K562 (cell line): ENCODE measurements around the gene BTBD16. TPM values are rescaled to one million over a fixed set of nuclear protein-coding genes. Genes with fewer than 3 reads are reported as not detected.

Source experiments
- ATAC-seq: fragments of 200-7000 bp; cut with Tn5 transposase; 3 replicates; pipeline ENCODE4 v1.9.1; 2020; ENCODE audit warnings: moderate library complexity
- BruUV-seq: library from RNA; stranded (reverse); fragments of 400-500 nt; replicated peaks from 2 replicates; lab custom pipeline; 2021; lab: Mats Ljungman, UMichigan
- CTCF ChIA-PET: fragments of 300-600 bp; formaldehyde crosslinking; extraction: SDS; loops from one replicate; lab custom pipeline; 2021; ENCODE audit warnings: low intra/inter-chr PET ratio; lab: Yijun Ruan, JAX
- POLR2A ChIA-PET: fragments of 300-600, 350-650 bp; sonication (Branson Sonifier 250); formaldehyde crosslinking; extraction: SDS; loops from one replicate; lab custom pipeline; 2021; ENCODE audit warnings: antibody characterized with exemption, inconsistent platforms; lab: Yijun Ruan, JAX
- DNase-seq, 4 experiments: peaks; one replicate each; pipeline versions ENCODE4 v3.0.0 to v3.0.0-alpha.2; 2011 to 2018; ENCODE audit warnings: low spot score in 3 of 4, mixed read lengths in 3 of 4; ENCODE audit errors: extremely low read depth in 1 of 4
- FAIRE-seq: peaks from 2 replicates; lab custom pipeline; 2011; peaks lifted over from hg19 to GRCh38; lab: Jason Lieb, UNC
- H2AFZ ChIP-seq: 2 replicates; pipeline ENCODE4 v1.6.0; 2011; ENCODE audit warnings: low read depth, low read length, control low read depth, inconsistent platforms
- H3K27ac ChIP-seq: fragments of 200-600 bp; 3 replicates; pipeline ENCODE4 v1.8.0; 2011; ENCODE audit warnings: low read depth, mild to moderate bottlenecking, control low read depth, inconsistent platforms, low read length, moderate library complexity, mixed read lengths; ENCODE audit errors: extremely low read depth
- H3K27me3 ChIP-seq, 2 experiments: fragments of 300-600 bp in 1 of 2; 2 replicates in 1 of 2; 3 replicates in 1 of 2; pipeline versions ENCODE4 v1.6.0 to v1.8.0; 2011; ENCODE audit warnings: inconsistent platforms in 2 of 2, low read length in 2 of 2, mild to moderate bottlenecking in 1 of 2, mixed read lengths in 1 of 2, moderate library complexity in 1 of 2; ENCODE audit not compliant: control insufficient read depth in 2 of 2, insufficient read depth in 2 of 2
- H3K36me3 ChIP-seq: fragments of 300-600 bp; 3 replicates; pipeline ENCODE4 v1.8.0; 2011; ENCODE audit warnings: mild to moderate bottlenecking, low read length, inconsistent platforms; ENCODE audit not compliant: control insufficient read depth, insufficient read depth
- H3K4me1 ChIP-seq, 2 experiments: fragments of 200-600 bp in 1 of 2; replicated peaks in 1 of 2; 2 replicates in 1 of 2; 3 replicates in 1 of 2; pipeline versions ENCODE4 v1.5.1 to v1.8.0; 2011; ENCODE audit warnings: inconsistent platforms in 2 of 2, low read length in 2 of 2, mild to moderate bottlenecking in 1 of 2, mixed read lengths in 1 of 2, moderate library complexity in 1 of 2; ENCODE audit not compliant: control insufficient read depth in 2 of 2, insufficient read depth in 2 of 2
- H3K4me2 ChIP-seq: 2 replicates; pipeline ENCODE4 v1.6.1; 2011; ENCODE audit warnings: low read length, control low read depth, inconsistent platforms, mixed read lengths; ENCODE audit not compliant: insufficient read depth
- H3K4me3 ChIP-seq: fragments of 200-600 bp; sonication (generic), shearing (Covaris generic); 2 replicates; pipeline ENCODE4 v1.5.1; 2016; ENCODE audit warnings: control low read depth, inconsistent platforms
- H3K79me2 ChIP-seq: fragments of 200-600 bp; 3 replicates; pipeline ENCODE4 v1.8.0; 2011; ENCODE audit warnings: low read length, inconsistent platforms; ENCODE audit not compliant: control insufficient read depth, insufficient read depth
- H3K9ac ChIP-seq, 2 experiments: 2 replicates each; pipeline versions ENCODE4 v1.6.0 to v1.6.1; 2011; ENCODE audit warnings: low read depth in 2 of 2, low read length in 2 of 2, control low read depth in 1 of 2, inconsistent platforms in 1 of 2, mild to moderate bottlenecking in 1 of 2, mixed read lengths in 1 of 2; ENCODE audit not compliant: insufficient read depth in 1 of 2
- H3K9me1 ChIP-seq: one replicate; pipeline ENCODE4 v1.6.0; 2011; ENCODE audit warnings: inconsistent platforms, mild to moderate bottlenecking, low read length, moderate library complexity; ENCODE audit not compliant: control insufficient read depth, insufficient read depth
- H3K9me3 ChIP-seq: replicated peaks from 2 replicates; pipeline ENCODE4 v1.5.1; 2011; ENCODE audit warnings: low read depth, low read length, inconsistent platforms; ENCODE audit not compliant: control insufficient read depth, insufficient read depth
- H4K20me1 ChIP-seq: replicated peaks from 2 replicates; pipeline ENCODE4 v1.6.1; 2011; ENCODE audit warnings: low read length, inconsistent platforms, mixed read lengths; ENCODE audit not compliant: control insufficient read depth, insufficient read depth
- BRD9 ChIP-seq: fragments of 450-650 bp; IDR thresholded peaks from 2 replicates; pipeline ENCODE4 v1.6.1; 2018; ENCODE audit warnings: low read depth; ENCODE audit not compliant: partially characterized antibody
- EGR1 ChIP-seq: fragments of 450-650 bp; conservative IDR thresholded peaks from 2 replicates; pipeline ENCODE4 v1.6.1; 2017; ENCODE audit warnings: mild to moderate bottlenecking
- ELF2 ChIP-seq: fragments of 250-450 bp; sonication (Bioruptor Pico); IDR thresholded peaks from 2 replicates; pipeline ENCODE4 v1.5.0; 2021; ENCODE audit warnings: mild to moderate bottlenecking
- HDAC1 ChIP-seq, 2 experiments: fragments of 450-650 bp; IDR thresholded peaks; 2 replicates each; pipeline ENCODE4 v1.6.1; 2016 to 2017; ENCODE audit warnings: inconsistent platforms in 1 of 2, mild to moderate bottlenecking in 1 of 2, moderate library complexity in 1 of 2
- HNRNPL ChIP-seq: fragments of 200-400 bp; formaldehyde crosslinking; IDR thresholded peaks from 2 replicates; pipeline ENCODE4 v1.6.1; 2017; ENCODE audit warnings: low read depth, mild to moderate bottlenecking, low read length
- NFIX ChIP-seq: fragments of 250-450 bp; sonication (Bioruptor Pico); IDR thresholded peaks from 2 replicates; pipeline ENCODE4 v1.4.0; 2020; ENCODE audit warnings: low read depth, mild to moderate bottlenecking, moderate library complexity
- WGBS: fragments of 100-300 bp; shearing (Covaris generic); methylation state at CpG from one replicate; pipeline ENCODE4 v1.1.6; 2016; ENCODE audit warnings: low coverage, mixed read lengths; ENCODE audit not compliant: insufficient coverage; ENCODE audit errors: missing lambda C conversion rate; 5-methylcytosine and 5-hydroxymethylcytosine counted together
- in situ Hi-C: fragments of 300-500 bp; cut with MboI; formaldehyde crosslinking; loops from 4 replicates; pipeline ENCODE4 v1.15.0; 2018; ENCODE audit warnings: inconsistent platforms, mixed read lengths
- intact Hi-C: fragments of 100-400 bp; cut with micrococcal nuclease; formaldehyde crosslinking; loops from 2 replicates; pipeline ENCODE4 v1.14.2; 2022
- polyA plus RNA-seq, 8 experiments: library from polyadenylated mRNA; depleted of rRNA in 4 of 8; stranded (reverse) in 5 of 8; unstranded in 3 of 8; fragments of >200 nt; fragmentation: Nextera tagmentation in 2 of 8; fragmentation: Illumina TruSeq in 1 of 8; extraction: Ambion mirVana in 2 of 8; extraction: Trizol in 1 of 8; gene quantifications; 2 replicates each; pipeline versions ENCODE4 v1.2.1 to v1.2.3, GENCODE V29; 2011 to 2014; ENCODE audit warnings: inconsistent platforms in 1 of 8, missing spikeins in 1 of 8
- total RNA-seq, 7 experiments: library from RNA; depleted of rRNA in 6 of 7; stranded (reverse); fragments of >200 nt in 6 of 7; fragmentation: Illumina TruSeq in 2 of 7; extraction: Trizol in 2 of 7; gene quantifications; 2 replicates each; pipeline versions ENCODE4 v1.2.1 to v1.2.3, GENCODE V29; 2011 to 2021; ENCODE audit warnings: low replicate concordance in 1 of 7
- TF ChIP-seq, protein P1 (sequence below): fragments of 250-450 bp; sonication (Bioruptor Pico); IDR thresholded peaks from 2 replicates; pipeline ENCODE4 v1.8.0; 2022; ENCODE audit warnings: inconsistent platforms
- TF ChIP-seq, protein P2 (sequence below): fragments of 200-800 bp; sonication (Bioruptor generic); IDR thresholded peaks from 2 replicates; pipeline ENCODE4 v1.6.1; 2016; ENCODE audit warnings: missing genetic modification characterization, missing compliant biosample characterization

BTBD16 gene
- total and polyA plus RNA-seq, 9 of the 15 experiments (the other 6 are each of a cell fraction or from before 2014, with no cell fraction given), result 0.11 TPM; not detected in 8

- Histone ChIP-seq H4K20me1 (no peaks in the 10 kb centered on the region), H3K79me2 (no peaks in the 10 kb centered on the region), H3K4me3 (no peak overlapping the region), H3K27ac (no peak overlapping the region), H3K27me3 (peaks cover 0 to 6% of the 10 kb centered on the region in 2 experiments; a peak in 1 of 5 replicates), H3K36me3 (no peaks in the 10 kb centered on the region), H3K4me2 (no peak overlapping the region), H2AFZ (no peak overlapping the region), H3K9ac (no peak overlapping the region), H3K9me1 (no peaks in the 10 kb centered on the region), H3K9me3 (no peaks in the 10 kb centered on the region), H3K4me1 (no peaks in the 10 kb centered on the region)
- ChIA-PET CTCF (no interaction called here), POLR2A (no interaction called here)
- DNase-seq (no peak), FAIRE-seq (no peak), ATAC-seq (no peak)
- BruUV-seq, result no TSS peak
- WGBS, result 0% methylated on average over 2 of the region's 2 CpGs
- intact Hi-C loops, result no loop called here
- in situ Hi-C loops, result no loop called here
- TF ChIP-seq EGR1, result no peak
- TF ChIP-seq, protein P1, sequence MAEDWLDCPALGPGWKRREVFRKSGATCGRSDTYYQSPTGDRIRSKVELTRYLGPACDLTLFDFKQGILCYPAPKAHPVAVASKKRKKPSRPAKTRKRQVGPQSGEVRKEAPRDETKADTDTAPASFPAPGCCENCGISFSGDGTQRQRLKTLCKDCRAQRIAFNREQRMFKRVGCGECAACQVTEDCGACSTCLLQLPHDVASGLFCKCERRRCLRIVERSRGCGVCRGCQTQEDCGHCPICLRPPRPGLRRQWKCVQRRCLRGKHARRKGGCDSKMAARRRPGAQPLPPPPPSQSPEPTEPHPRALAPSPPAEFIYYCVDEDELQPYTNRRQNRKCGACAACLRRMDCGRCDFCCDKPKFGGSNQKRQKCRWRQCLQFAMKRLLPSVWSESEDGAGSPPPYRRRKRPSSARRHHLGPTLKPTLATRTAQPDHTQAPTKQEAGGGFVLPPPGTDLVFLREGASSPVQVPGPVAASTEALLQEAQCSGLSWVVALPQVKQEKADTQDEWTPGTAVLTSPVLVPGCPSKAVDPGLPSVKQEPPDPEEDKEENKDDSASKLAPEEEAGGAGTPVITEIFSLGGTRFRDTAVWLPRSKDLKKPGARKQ (CRISPR knock-in tag), result no peak
Observed at GRCh38 chr10:122354383-122354782, 83.3 kb downstream of the BTBD16 start.

GRCh38 chr10:122357685-122358084 is 86.6 kb downstream of the BTBD16 start:
- intact Hi-C loops (no loop called here), in situ Hi-C loops (no loop called here)
- H3K27me3 ChIP-seq, result peaks cover 0 to 6% of the 10 kb centered on the region in 2 experiments; a peak in 1 of 5 replicates
- 0% methylated on average over 3 of the region's 4 CpGs for WGBS
- no peak overlapping the region for H2AFZ ChIP-seq
- no peak for ATAC-seq
- H4K20me1 ChIP-seq, result no peaks in the 10 kb centered on the region
- FAIRE-seq, result no peak
- H3K79me2 ChIP-seq, result no peaks in the 10 kb centered on the region
- H3K27ac ChIP-seq, result no peak overlapping the region
- no peak overlapping the region for H3K4me2 ChIP-seq
- H3K9me3 ChIP-seq, result no peaks in the 10 kb centered on the region
- H3K4me3 ChIP-seq, result no peak overlapping the region
- no peak for DNase-seq
- H3K9me1 ChIP-seq, result no peaks in the 10 kb centered on the region
- no peaks in the 10 kb centered on the region for H3K4me1 ChIP-seq
- ChIA-PET POLR2A (no interaction called here), CTCF (no interaction called here)
- H3K36me3 ChIP-seq, result no peaks in the 10 kb centered on the region
- no peak overlapping the region for H3K9ac ChIP-seq
- no TSS peak for BruUV-seq
- TF ChIP-seq, protein P2, sequence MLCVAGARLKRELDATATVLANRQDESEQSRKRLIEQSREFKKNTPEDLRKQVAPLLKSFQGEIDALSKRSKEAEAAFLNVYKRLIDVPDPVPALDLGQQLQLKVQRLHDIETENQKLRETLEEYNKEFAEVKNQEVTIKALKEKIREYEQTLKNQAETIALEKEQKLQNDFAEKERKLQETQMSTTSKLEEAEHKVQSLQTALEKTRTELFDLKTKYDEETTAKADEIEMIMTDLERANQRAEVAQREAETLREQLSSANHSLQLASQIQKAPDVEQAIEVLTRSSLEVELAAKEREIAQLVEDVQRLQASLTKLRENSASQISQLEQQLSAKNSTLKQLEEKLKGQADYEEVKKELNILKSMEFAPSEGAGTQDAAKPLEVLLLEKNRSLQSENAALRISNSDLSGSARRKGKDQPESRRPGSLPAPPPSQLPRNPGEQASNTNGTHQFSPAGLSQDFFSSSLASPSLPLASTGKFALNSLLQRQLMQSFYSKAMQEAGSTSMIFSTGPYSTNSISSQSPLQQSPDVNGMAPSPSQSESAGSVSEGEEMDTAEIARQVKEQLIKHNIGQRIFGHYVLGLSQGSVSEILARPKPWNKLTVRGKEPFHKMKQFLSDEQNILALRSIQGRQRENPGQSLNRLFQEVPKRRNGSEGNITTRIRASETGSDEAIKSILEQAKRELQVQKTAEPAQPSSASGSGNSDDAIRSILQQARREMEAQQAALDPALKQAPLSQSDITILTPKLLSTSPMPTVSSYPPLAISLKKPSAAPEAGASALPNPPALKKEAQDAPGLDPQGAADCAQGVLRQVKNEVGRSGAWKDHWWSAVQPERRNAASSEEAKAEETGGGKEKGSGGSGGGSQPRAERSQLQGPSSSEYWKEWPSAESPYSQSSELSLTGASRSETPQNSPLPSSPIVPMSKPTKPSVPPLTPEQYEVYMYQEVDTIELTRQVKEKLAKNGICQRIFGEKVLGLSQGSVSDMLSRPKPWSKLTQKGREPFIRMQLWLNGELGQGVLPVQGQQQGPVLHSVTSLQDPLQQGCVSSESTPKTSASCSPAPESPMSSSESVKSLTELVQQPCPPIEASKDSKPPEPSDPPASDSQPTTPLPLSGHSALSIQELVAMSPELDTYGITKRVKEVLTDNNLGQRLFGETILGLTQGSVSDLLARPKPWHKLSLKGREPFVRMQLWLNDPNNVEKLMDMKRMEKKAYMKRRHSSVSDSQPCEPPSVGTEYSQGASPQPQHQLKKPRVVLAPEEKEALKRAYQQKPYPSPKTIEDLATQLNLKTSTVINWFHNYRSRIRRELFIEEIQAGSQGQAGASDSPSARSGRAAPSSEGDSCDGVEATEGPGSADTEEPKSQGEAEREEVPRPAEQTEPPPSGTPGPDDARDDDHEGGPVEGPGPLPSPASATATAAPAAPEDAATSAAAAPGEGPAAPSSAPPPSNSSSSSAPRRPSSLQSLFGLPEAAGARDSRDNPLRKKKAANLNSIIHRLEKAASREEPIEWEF, result no peak
- TF ChIP-seq NFIX (no peak), HNRNPL (no peak), BRD9 (no peak), ELF2 (CRISPR knock-in tag) (no peak), HDAC1 (IDR thresholded peaks at IDR 0.05) (no peak)
